PC-9 (cell line): ENCODE data around the gene PDE4B. TPM values are rescaled to one million over a fixed set of nuclear protein-coding genes. Genes with fewer than 3 reads are reported as not detected.

Experiments used
- BruUV-seq: library from RNA; stranded (reverse); fragments of 400-500 nt; replicated peaks from 2 replicates; lab custom pipeline; 2021; lab: Mats Ljungman, UMichigan
- CTCF ChIA-PET: fragments of 300-600 bp; sonication (Branson Sonifier 250); formaldehyde crosslinking; loops from one replicate; lab custom pipeline; 2022; ENCODE audit warnings: antibody characterized with exemption; lab: Charles Lee
- POLR2A ChIA-PET: fragments of 300-600 bp; sonication (Branson Sonifier 250); formaldehyde crosslinking; loops from one replicate; lab custom pipeline; 2022; ENCODE audit warnings: antibody characterized with exemption; ENCODE audit not compliant: unreplicated experiment; lab: Charles Lee
- DNase-seq, 2 experiments: peaks; one replicate each; pipeline versions ENCODE4 v3.0.0 to v3.0.0-alpha.2; 2015 to 2022; ENCODE audit warnings: mixed read lengths in 1 of 2
- H2AFZ ChIP-seq: fragments of 200-600 bp; sonication (generic); 2 replicates; pipeline ENCODE4 v1.8.1; 2017; ENCODE audit warnings: antibody characterized with exemption
- H3F3A ChIP-seq: fragments of 200-600 bp; sonication (generic); 2 replicates; pipeline ENCODE4 v1.8.1; 2017; ENCODE audit warnings: antibody characterized with exemption, mild to moderate bottlenecking, low read depth; ENCODE audit not compliant: insufficient read depth
- H3K27ac ChIP-seq: fragments of 200-600 bp; sonication (generic); 2 replicates; pipeline ENCODE4 v1.6.1; 2016; ENCODE audit warnings: mixed run types
- H3K27me3 ChIP-seq: fragments of 200-600 bp; sonication (generic); 2 replicates; pipeline ENCODE4 v1.6.1; 2016; ENCODE audit warnings: low read depth, mixed run types; ENCODE audit not compliant: insufficient read depth
- H3K36me3 ChIP-seq: fragments of 200-600 bp; sonication (generic); 2 replicates; pipeline ENCODE4 v1.6.1; 2016; ENCODE audit warnings: low read depth, mixed run types
- H3K4me1 ChIP-seq: fragments of 200-600 bp; sonication (generic); replicated peaks from 2 replicates; pipeline ENCODE4 v1.6.1; 2016; ENCODE audit warnings: mixed run types; ENCODE audit not compliant: insufficient read depth
- H3K4me2 ChIP-seq: fragments of 200-600 bp; sonication (generic); 2 replicates; pipeline ENCODE4 v1.6.1; 2017; ENCODE audit warnings: mixed run types
- H3K4me3 ChIP-seq: fragments of 200-600 bp; sonication (generic); 2 replicates; pipeline ENCODE4 v1.6.1; 2016; ENCODE audit warnings: mixed run types
- H3K79me2 ChIP-seq: fragments of 200-600 bp; sonication (generic); 2 replicates; pipeline ENCODE4 v1.6.1; 2017; ENCODE audit warnings: low read depth, mixed run types
- H3K9me2 ChIP-seq: fragments of 200-600 bp; sonication (generic); 2 replicates; pipeline ENCODE4 v1.8.1; 2017; ENCODE audit warnings: mild to moderate bottlenecking; ENCODE audit not compliant: insufficient read depth
- H3K9me3 ChIP-seq: fragments of 200-600 bp; sonication (generic); 2 replicates; pipeline ENCODE4 v1.8.1; 2016; ENCODE audit warnings: low read depth; ENCODE audit not compliant: insufficient read depth
- H4K20me1 ChIP-seq: fragments of 200-600 bp; sonication (generic); 2 replicates; pipeline ENCODE4 v1.8.1; 2017; ENCODE audit not compliant: insufficient read depth
- EZH2 ChIP-seq: fragments of 200-600 bp; sonication (generic); IDR thresholded peaks from 2 replicates; pipeline ENCODE4 v1.8.0; 2017; ENCODE audit warnings: antibody characterized with exemption, low read depth
- intact Hi-C: fragments of 100-400 bp; cut with micrococcal nuclease; formaldehyde crosslinking; loops from one replicate; pipeline ENCODE4 v1.10.0; 2022; ENCODE audit not compliant: unreplicated experiment
- total RNA-seq: library from RNA; stranded (reverse); gene quantifications from 2 replicates; pipeline ENCODE4 v1.2.3, GENCODE V29; 2021
- TF ChIP-seq, protein P1 (sequence below): fragments of 200-600 bp; sonication (generic); conservative IDR thresholded peaks from 2 replicates; pipeline ENCODE4 v1.6.1; 2017; ENCODE audit warnings: mixed run types, antibody characterized with exemption, mild to moderate bottlenecking, moderate library complexity

The PDE4B gene
- total RNA-seq, 1 experiment from 2014 or later: 1.3 TPM

DNA sequence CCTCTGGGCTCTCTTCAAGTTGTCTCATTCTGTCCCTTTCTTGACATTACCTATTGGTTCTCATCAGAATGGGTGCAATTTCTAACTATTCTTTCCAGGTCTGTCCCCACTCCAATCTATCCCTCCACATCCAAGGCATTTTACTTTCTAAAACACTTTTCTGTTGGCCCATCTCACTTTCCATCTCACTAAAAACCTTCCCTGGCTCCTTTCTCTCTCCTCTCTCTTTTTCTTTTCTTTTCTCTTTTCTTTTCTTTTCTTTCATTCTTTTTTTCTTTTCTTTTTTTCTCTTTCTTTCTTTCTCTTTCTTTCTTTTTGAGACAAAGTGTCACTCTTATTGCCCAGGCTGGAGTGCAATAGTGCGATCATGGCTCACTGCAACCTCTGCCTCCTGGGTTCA lies 462.1 kb downstream of the PDE4B start:
- no peaks in the 10 kb centered on the region for H3K79me2 ChIP-seq
- CTCF ChIA-PET: interaction anchor here (1.5 kb wide), 1 partner anchor 192 kb away, joined by 4 read pairs; no protein-coding TSS in a partner anchor

DNA sequence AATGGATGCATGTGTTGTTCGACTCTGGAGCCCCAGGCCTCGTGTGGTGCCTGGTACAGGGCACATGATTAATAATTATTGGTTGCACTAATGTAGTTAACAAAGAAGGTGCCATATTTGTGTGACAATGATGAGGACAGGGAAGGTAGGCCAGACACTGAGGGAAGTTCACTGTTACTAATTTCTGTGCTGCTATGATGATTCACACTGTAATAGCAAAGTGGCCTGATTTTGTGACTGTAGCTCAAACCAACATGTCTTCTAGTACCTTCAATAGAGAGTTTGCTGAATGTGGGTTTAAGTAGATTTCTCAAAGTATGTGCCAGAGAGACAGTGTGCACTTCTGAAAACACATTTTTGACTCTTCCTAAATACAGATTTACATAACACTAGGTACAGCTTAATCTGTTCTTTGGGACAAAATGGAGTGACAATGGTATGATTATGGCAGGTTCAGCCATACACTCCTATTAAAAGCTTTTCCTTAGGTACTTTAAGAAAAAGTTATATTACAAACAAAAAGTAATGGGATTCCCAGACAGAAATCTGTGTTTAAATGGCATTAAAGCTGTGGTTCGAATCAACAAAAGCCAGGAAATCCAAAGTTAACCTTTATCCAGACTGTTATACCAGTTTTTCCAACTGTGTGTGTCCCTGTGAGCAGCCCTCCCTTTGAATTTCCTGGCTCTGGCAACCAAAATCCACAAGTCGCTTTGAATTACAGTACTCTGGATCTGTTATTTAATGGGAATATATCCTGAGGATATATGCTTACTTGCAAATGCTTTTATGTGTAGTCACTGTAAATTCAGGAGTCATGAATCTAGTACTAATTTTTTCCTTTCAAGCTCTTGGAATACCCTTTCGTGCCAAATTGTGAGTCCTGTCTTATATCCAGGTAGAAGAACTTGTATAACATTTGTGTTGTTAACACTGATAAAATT lies 464.2 kb downstream of the PDE4B start:
- no peaks in the 10 kb centered on the region for H3K9me2 ChIP-seq
- H3K4me2 ChIP-seq: no peak overlapping the region
- no peaks in the 10 kb centered on the region for H3K79me2 ChIP-seq
- H3K27ac ChIP-seq: no peak overlapping the region
- H3K4me1 ChIP-seq: 0 out of 2 replicates have a peak, but pooled peaks cover 3% of the 10 kb centered on the region
- H3K4me3 ChIP-seq: no peak overlapping the region
- H3K9me3 ChIP-seq: no peaks in the 10 kb centered on the region
- DNase-seq: no peak
- H2AFZ ChIP-seq: no peak overlapping the region; the same call in 1 of the 2 replicates
- intact Hi-C loops: no loop called here
- H3K36me3 ChIP-seq: no peaks in the 10 kb centered on the region
- TF ChIP-seq, protein P1, sequence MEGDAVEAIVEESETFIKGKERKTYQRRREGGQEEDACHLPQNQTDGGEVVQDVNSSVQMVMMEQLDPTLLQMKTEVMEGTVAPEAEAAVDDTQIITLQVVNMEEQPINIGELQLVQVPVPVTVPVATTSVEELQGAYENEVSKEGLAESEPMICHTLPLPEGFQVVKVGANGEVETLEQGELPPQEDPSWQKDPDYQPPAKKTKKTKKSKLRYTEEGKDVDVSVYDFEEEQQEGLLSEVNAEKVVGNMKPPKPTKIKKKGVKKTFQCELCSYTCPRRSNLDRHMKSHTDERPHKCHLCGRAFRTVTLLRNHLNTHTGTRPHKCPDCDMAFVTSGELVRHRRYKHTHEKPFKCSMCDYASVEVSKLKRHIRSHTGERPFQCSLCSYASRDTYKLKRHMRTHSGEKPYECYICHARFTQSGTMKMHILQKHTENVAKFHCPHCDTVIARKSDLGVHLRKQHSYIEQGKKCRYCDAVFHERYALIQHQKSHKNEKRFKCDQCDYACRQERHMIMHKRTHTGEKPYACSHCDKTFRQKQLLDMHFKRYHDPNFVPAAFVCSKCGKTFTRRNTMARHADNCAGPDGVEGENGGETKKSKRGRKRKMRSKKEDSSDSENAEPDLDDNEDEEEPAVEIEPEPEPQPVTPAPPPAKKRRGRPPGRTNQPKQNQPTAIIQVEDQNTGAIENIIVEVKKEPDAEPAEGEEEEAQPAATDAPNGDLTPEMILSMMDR: no peak
- no peak for TF ChIP-seq EZH2
- no peaks in the 10 kb centered on the region for H3K27me3 ChIP-seq
- BruUV-seq: no TSS peak
- ChIA-PET POLR2A (no interaction called here), CTCF (no interaction called here)
- no peaks in the 10 kb centered on the region for H3F3A ChIP-seq
- H4K20me1 ChIP-seq: no peaks in the 10 kb centered on the region

More for the DNA sequence above, 462.1 kb downstream of the PDE4B start:
- no peak overlapping the region for H2AFZ ChIP-seq
- no peaks in the 10 kb centered on the region for H4K20me1 ChIP-seq
- H3K4me1 ChIP-seq: no peaks in the 10 kb centered on the region
- H3F3A ChIP-seq: no peaks in the 10 kb centered on the region
- H3K9me2 ChIP-seq: no peaks in the 10 kb centered on the region
- intact Hi-C loops: no loop called here
- no peaks in the 10 kb centered on the region for H3K9me3 ChIP-seq
- BruUV-seq: no TSS peak
- H3K27ac ChIP-seq: no peak overlapping the region
- H3K4me3 ChIP-seq: no peak overlapping the region
- no peak for DNase-seq
- no peaks in the 10 kb centered on the region for H3K27me3 ChIP-seq
- no peak for TF ChIP-seq EZH2
- TF ChIP-seq, protein P1: no peak
- H3K36me3 ChIP-seq: no peaks in the 10 kb centered on the region
- no peak overlapping the region for H3K4me2 ChIP-seq
- POLR2A ChIA-PET: no interaction called here

DNA sequence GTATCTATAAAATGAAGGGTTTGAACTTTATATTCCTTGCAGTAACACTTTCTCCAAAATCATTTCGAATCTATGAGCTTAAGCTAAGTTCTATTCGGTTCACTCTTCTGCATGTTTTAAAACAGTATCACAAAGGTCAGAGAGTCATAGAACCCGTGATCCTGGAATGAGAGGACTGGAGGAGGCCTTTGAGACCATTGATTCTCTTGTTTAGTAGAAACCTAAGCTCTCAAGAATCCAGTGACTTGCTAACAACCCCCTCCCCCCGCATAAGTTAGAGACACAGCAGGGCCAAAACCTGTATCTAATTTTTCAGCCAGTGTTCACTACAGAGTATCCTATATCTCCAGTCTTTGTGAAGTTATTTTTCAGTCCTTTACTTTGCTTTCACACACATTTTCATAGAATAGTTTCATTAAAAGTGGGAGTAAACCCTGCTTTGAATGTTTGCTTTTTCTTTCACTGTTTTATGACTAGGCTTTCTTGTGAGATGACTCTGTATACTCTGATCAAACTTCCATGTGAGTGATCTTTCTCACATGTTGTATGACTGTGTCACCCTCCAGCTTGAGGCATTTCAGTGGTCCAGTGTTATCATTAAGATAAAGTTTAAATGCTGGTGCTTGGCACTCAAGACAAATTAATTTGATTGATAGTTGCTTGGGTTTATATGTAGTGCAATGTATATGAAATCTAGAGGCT lies 465.9 kb downstream of the PDE4B start:
- Histone ChIP-seq H3K4me3 (no peak overlapping the region), H3K9me2 (no peaks in the 10 kb centered on the region), H3F3A (no peaks in the 10 kb centered on the region), H3K36me3 (no peaks in the 10 kb centered on the region), H3K9me3 (no peaks in the 10 kb centered on the region), H3K4me2 (no peak overlapping the region), H4K20me1 (no peaks in the 10 kb centered on the region), H3K4me1 (0 out of 2 replicates have a peak, but pooled peaks cover 6% of the 10 kb centered on the region), H2AFZ (no peak overlapping the region), H3K27ac (no peak overlapping the region), H3K79me2 (no peaks in the 10 kb centered on the region), H3K27me3 (no peaks in the 10 kb centered on the region)
- BruUV-seq: no TSS peak
- no peak for DNase-seq
- no peak for TF ChIP-seq EZH2
- TF ChIP-seq, protein P1: no peak
- intact Hi-C loops: no loop called here
- ChIA-PET POLR2A (no interaction called here), CTCF (no interaction called here)
